Neural progenitor cell (in vitro differentiated cells): ENCODE measurements around the gene GALNT17. TPM values are rescaled to one million over a fixed set of nuclear protein-coding genes. Genes with fewer than 3 reads are reported as not detected.
A peak's percentile ranks its signal among the peaks of the same experiment; 100 is the strongest.

Experiments used
- DNase-seq: peaks from one replicate; pipeline ENCODE4 v3.0.0-alpha.2; 2016; ENCODE audit warnings: low spot score
- H2AFZ ChIP-seq: fragments of 200-600 bp; sonication (generic); replicated peaks from 2 replicates; pipeline ENCODE4 v1.6.1; 2016; ENCODE audit warnings: antibody characterized with exemption
- H3F3A ChIP-seq: fragments of 200-600 bp; sonication (generic); 2 replicates; pipeline ENCODE4 v1.6.1; 2016; ENCODE audit warnings: antibody characterized with exemption, low read depth
- H3K27ac ChIP-seq: fragments of 200-600 bp; sonication (generic); 2 replicates; pipeline ENCODE4 v1.5.1; 2016; ENCODE audit warnings: mild to moderate bottlenecking
- H3K27me3 ChIP-seq: fragments of 200-600 bp; sonication (generic); 2 replicates; pipeline ENCODE4 v1.6.1; 2016; ENCODE audit warnings: mild to moderate bottlenecking, moderate library complexity
- H3K36me3 ChIP-seq: fragments of 200-600 bp; sonication (generic); 2 replicates; pipeline ENCODE4 v1.5.1; 2016
- H3K4me1 ChIP-seq: fragments of 200-600 bp; sonication (generic); 2 replicates; pipeline ENCODE4 v1.6.1; 2016; ENCODE audit warnings: mixed run types
- H3K4me2 ChIP-seq: fragments of 200-600 bp; sonication (generic); 2 replicates; pipeline ENCODE4 v1.6.1; 2016
- H3K4me3 ChIP-seq: fragments of 200-600 bp; sonication (generic); 2 replicates; pipeline ENCODE4 v1.5.1; 2016
- H3K79me2 ChIP-seq: fragments of 200-600 bp; sonication (generic); 2 replicates; pipeline ENCODE4 v1.6.1; 2016; ENCODE audit warnings: low read depth
- H3K9ac ChIP-seq: fragments of 200-600 bp; sonication (generic); 2 replicates; pipeline ENCODE4 v1.6.1; 2016
- H3K9me3 ChIP-seq: fragments of 200-600 bp; sonication (generic); 2 replicates; pipeline ENCODE4 v1.5.1; 2016; ENCODE audit warnings: low read depth
- H4K20me1 ChIP-seq: fragments of 200-600 bp; sonication (generic); 2 replicates; pipeline ENCODE4 v1.6.1; 2016; ENCODE audit warnings: low read depth
- H3K27ac Mint-ChIP-seq: 3 replicates; pipeline ENCODE4 v1.8.0; 2021; ENCODE audit warnings: mixed read lengths
- H3K27me3 Mint-ChIP-seq: 2 replicates; pipeline ENCODE4 v1.8.0; 2022; ENCODE audit warnings: low read depth, mild to moderate bottlenecking, inconsistent platforms, moderate library complexity, mixed read lengths; ENCODE audit not compliant: insufficient read depth
- H3K36me3 Mint-ChIP-seq: 3 replicates; pipeline ENCODE4 v1.8.0; 2021; ENCODE audit warnings: mixed read lengths
- H3K4me1 Mint-ChIP-seq: 3 replicates; pipeline ENCODE4 v1.8.0; 2021; ENCODE audit warnings: mixed read lengths
- H3K4me3 Mint-ChIP-seq: 3 replicates; pipeline ENCODE4 v1.8.0; 2021; ENCODE audit warnings: mild to moderate bottlenecking, moderate library complexity, mixed read lengths
- H3K9me3 Mint-ChIP-seq: 3 replicates; pipeline ENCODE4 v1.8.0; 2020; ENCODE audit warnings: mixed read lengths
- CTCF ChIP-seq: fragments of 200-600 bp; sonication (generic); IDR thresholded peaks from 2 replicates; pipeline ENCODE4 v1.5.1; 2017; ENCODE audit warnings: antibody characterized with exemption, mild to moderate bottlenecking
- EZH2 ChIP-seq: fragments of 200-600 bp; sonication (generic); IDR thresholded peaks from 2 replicates; pipeline ENCODE4 v1.6.1; 2017; ENCODE audit warnings: antibody characterized with exemption, mild to moderate bottlenecking, moderate library complexity
- EZH2phosphoT487 ChIP-seq: fragments of 200-600 bp; sonication (generic); IDR thresholded peaks from 2 replicates; pipeline ENCODE4 v1.6.1; 2017; ENCODE audit warnings: antibody characterized with exemption
- total RNA-seq: library from RNA; depleted of rRNA; stranded (reverse); fragments of >200 nt; gene quantifications from 2 replicates; pipeline ENCODE4 v1.2.3, GENCODE V29; 2015; ENCODE audit warnings: low replicate concordance

The GALNT17 gene
- total RNA-seq, 1 donor from 2014 or later = 17.1 TPM

- TF ChIP-seq EZH2 (no peak), EZH2phosphoT487 (no peak), CTCF (no peak)
- H4K20me1 ChIP-seq = no peaks in the 10 kb centered on the region
- H3K9me3 ChIP-seq = no peaks in the 10 kb centered on the region
- no peak overlapping the region for H3K4me3 ChIP-seq
- Mint-ChIP-seq H3K9me3 (no peaks in the 10 kb centered on the region), H3K4me1 (peaks cover 4% of the 10 kb centered on the region), H3K4me3 (no peak overlapping the region), H3K27ac (no peak overlapping the region), H3K36me3 (no peaks in the 10 kb centered on the region), H3K27me3 (peaks cover 2% of the 10 kb centered on the region)
- no peak overlapping the region for H2AFZ ChIP-seq
- H3K9ac ChIP-seq = no peak overlapping the region
- no peaks in the 10 kb centered on the region for H3K36me3 ChIP-seq
- no peaks in the 10 kb centered on the region for H3K27me3 ChIP-seq
- H3K27ac ChIP-seq = no peak overlapping the region
- H3K4me2 ChIP-seq = no peak overlapping the region
- no peaks in the 10 kb centered on the region for H3F3A ChIP-seq
- no peaks in the 10 kb centered on the region for H3K79me2 ChIP-seq
- no peak for DNase-seq
- no peaks in the 10 kb centered on the region for H3K4me1 ChIP-seq
Observed at GRCh38 chr7:71566991-71567390, 435.0 kb downstream of the GALNT17 start.

- H3K27me3 ChIP-seq = no peaks in the 10 kb centered on the region
- H2AFZ ChIP-seq = no peak overlapping the region
- Mint-ChIP-seq H3K4me3 (no peak overlapping the region), H3K27me3 (peaks cover 5% of the 10 kb centered on the region), H3K4me1 (peaks cover 6% of the 10 kb centered on the region), H3K9me3 (no peaks in the 10 kb centered on the region), H3K27ac (no peak overlapping the region), H3K36me3 (peaks cover 4% of the 10 kb centered on the region)
- no peaks in the 10 kb centered on the region for H3K79me2 ChIP-seq
- TF ChIP-seq CTCF (no peak), EZH2phosphoT487 (no peak), EZH2 (no peak)
- no peak overlapping the region for H3K4me3 ChIP-seq
- H4K20me1 ChIP-seq = no peaks in the 10 kb centered on the region
- no peaks in the 10 kb centered on the region for H3K36me3 ChIP-seq
- DNase-seq = peak; percentile 12
- no peak overlapping the region for H3K4me2 ChIP-seq
- H3K4me1 ChIP-seq = peaks cover 7% of the 10 kb centered on the region
- no peak overlapping the region for H3K9ac ChIP-seq
- H3K27ac ChIP-seq = no peak overlapping the region
- no peaks in the 10 kb centered on the region for H3K9me3 ChIP-seq
- H3F3A ChIP-seq = peaks cover 3% of the 10 kb centered on the region
Observed at GRCh38 chr7:71574153-71574860, 442.4 kb downstream of the GALNT17 start.

- H3K27ac ChIP-seq = no peak overlapping the region
- no peaks in the 10 kb centered on the region for H3K79me2 ChIP-seq
- no peak overlapping the region for H2AFZ ChIP-seq
- peaks cover 5% of the 10 kb centered on the region for H3K36me3 Mint-ChIP-seq
- H3K4me3 ChIP-seq = no peak overlapping the region
- H3F3A ChIP-seq = no peaks in the 10 kb centered on the region
- no peaks in the 10 kb centered on the region for H4K20me1 ChIP-seq
- TF ChIP-seq CTCF = no peak
- no peak for TF ChIP-seq EZH2
- no peak for TF ChIP-seq EZH2phosphoT487
- DNase-seq = no peak
- no peak overlapping the region for H3K4me3 Mint-ChIP-seq
- H3K9me3 ChIP-seq = no peaks in the 10 kb centered on the region
- H3K9ac ChIP-seq = no peak overlapping the region
- no peak overlapping the region for H3K27ac Mint-ChIP-seq
- no peak overlapping the region for H3K4me2 ChIP-seq
- peaks cover 3% of the 10 kb centered on the region for H3K9me3 Mint-ChIP-seq
- peaks cover 3% of the 10 kb centered on the region for H3K27me3 Mint-ChIP-seq
- no peaks in the 10 kb centered on the region for H3K27me3 ChIP-seq
- H3K4me1 Mint-ChIP-seq = no peaks in the 10 kb centered on the region
- no peaks in the 10 kb centered on the region for H3K4me1 ChIP-seq
- H3K36me3 ChIP-seq = no peaks in the 10 kb centered on the region
Observed at GRCh38 chr7:71580027-71580426, 448.1 kb downstream of the GALNT17 start.
